DMS 273 treated with DMSO at 0.1 percent for 48 hours (cell line): ENCODE measurements around the gene THSD1.
"Not testable (repeated sequence)": the region's sequence is repeated elsewhere in the genome, so short reads cannot be mapped to it uniquely, and the experiment has no call there.

Experiments used
- DNase-seq: peaks from one replicate; lab custom pipeline; 2025; lab: John Stamatoyannopoulos, UW

THSD1 gene

DNA sequence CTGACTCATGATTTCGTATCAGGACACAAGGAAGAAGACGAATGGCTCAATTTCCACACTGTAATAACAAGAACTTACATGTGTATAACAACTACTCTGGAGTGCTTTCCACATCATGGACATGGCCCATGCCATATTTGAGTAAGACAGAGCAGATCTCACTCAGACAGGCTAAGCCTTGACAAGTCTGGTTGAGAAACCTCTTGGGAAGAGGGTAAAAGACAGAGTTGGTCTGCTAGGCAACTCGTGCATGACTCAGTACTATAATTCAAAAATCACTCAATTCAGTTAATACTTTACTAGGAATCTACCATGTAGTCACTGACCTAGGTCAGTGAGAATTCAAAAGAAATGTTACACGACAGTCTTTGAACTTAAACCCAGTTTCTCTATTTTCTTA lies 5.7 kb upstream of the THSD1 start:
- DNase-seq = no peak

DNA sequence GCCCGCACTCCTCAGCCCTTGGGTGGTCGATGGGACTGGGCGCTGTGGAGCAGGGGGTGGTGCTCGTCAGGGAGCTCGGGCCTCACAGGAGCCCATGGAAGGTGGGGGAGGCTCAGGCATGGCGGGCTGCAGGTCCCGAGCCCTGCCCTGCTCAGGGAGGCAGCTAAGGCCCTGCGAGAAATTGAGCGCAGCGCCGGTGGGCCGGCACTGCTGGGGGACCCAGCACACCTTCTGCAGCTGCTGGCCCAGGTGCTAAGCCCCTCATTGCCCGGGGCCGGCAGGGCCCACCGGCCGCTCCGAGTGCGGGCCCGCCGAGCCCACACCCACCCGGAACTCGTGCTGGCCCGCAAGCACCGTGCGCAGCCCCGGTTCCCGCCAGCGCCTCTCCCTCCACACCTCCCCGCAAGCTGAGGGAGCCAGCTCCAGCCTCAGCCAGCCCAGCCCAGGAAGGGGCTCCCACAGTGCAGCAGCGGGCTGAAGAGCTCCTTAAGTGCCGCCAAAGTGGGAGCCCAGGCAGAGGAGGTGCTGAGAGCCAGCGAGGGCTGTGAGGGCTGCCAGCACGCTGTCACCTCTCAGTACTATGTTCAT lies 2.2 kb upstream of the THSD1 start:
- DNase-seq = not testable (repeated sequence)

GRCh38 chr13:52407436-52407835 lies 1.5 kb upstream of the THSD1 start:
- DNase-seq = not testable (repeated sequence)

GRCh38 chr13:52406629-52407028 lies 657 bp upstream of the THSD1 start:
- DNase-seq = no peak

DNA sequence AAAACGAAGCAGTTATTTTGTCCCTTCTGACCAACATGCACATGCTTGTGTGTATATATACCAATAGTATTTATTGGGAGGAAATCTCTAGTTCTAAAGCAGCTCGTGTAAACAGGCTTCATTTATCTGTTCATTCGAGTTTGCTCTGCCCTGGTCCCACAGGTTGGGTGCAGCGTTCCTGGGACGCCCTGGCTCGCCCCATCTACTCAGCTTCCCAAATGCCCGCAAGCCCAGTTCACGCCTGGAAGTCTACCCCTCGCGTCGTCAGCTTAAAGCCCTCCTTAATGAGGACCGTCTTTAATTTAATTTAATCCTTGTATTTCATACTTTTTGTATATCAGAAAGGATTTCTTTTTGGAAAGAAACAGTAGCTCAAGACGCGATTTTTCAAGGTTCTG lies 604 bp downstream of the THSD1 start:
- DNase-seq = no peak

- no peak for DNase-seq
These were observed 6.3 kb downstream of the THSD1 start for GRCh38 chr13:52399708-52400107.

DNA sequence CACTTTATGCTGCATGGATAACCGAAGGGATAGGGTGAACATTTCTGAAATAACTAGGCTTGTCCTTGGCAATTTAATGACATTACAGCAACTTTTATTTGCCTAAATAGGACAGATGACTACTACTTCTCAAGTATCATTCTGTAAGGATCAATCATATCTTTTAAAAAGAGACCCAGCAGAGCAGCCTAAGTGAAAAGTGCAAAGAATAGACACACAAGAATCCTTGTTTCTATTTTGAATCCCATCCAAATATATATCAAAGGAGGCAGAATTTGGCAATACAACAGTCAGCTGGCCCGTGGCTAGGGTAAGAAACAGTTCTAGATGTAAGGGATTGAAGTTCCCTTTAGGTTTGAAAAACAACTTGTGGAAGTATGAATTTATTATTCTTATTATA lies 6.9 kb downstream of the THSD1 start:
- no peak for DNase-seq

DNA sequence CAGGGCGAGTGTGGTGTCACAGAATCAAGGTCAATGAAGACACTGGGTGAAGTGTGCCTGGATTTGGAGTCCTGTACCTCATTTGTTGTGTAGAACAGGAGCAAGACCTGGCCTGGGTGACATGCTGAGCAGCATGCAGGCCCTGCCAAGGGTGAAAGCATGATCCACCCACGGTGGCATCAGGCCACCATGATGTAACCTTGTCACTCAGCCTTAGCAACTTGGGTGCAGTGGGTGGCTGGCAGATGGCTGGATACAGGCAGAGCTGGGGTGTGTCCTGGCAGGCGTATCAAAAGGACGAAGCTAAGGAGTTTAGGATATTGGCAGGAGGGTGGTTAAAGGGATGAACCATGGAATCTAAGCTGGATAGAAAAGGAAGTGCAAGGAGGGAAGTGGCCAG lies 10.3 kb downstream of the THSD1 start:
- no peak for DNase-seq

DNA sequence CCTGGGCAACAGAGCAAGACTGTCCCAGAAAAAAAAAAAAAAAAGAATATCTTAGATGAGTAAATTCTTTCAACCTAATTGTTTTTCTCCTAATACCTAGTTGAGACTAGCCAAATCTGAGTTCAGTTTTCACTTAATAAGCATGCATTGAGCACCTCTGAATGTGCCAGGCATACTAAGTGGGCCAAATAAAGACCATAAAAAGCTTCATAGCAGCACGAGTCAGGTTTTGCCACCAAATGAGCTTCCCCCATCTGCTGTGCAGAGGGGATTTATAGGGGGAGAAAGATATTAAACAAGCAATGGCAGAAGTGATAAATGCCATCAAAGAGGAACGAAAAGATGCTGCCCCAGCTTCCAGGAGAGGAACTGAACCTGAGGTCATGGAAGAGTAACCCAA lies 11.4 kb downstream of the THSD1 start:
- DNase-seq = no peak

DNA sequence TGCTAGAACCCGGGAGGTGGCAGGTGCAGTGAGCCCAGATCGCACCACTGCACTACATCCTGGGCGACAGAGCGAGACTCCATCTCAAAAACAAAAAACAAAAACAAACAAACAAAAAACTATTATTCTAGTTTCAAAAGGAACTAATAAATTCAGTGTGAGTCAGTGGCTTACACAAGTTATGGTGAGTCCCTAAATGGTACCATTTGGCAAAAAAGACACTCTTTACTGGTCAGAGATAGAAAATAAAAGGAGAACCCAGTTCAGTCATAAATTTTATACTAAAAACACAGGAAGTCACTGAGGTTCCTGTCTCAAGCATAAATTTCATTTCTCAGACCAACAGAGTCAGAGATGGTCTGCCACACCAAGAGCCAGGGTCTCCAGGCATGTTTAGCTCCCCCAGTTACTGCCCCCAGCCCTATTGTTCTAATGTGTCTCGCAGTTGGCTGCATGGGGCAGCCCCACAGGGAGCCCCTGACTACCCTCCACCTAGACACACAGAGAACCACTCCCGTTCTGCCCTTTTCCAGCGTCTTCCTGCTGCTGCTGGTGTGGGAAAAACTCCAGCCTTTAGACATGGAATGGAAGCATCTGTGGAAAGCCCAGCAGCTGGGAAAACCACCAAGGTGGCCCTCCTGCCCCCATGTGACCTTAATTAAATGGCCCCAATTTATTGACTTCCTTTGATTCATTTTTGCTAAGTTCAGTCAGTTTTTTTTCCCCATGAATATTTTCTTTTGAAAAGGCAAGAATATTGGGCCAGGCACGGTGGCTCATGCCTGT lies 12.2 kb downstream of the THSD1 start:
- DNase-seq = no peak

- DNase-seq = no peak
These were observed 18.3 kb downstream of the THSD1 start for GRCh38 chr13:52387721-52388120.

- DNase-seq = no peak
These were observed 20.1 kb downstream of the THSD1 start for GRCh38 chr13:52385870-52386269.

- no peak for DNase-seq
These were observed 22.6 kb downstream of the THSD1 start for GRCh38 chr13:52383366-52383765.

GRCh38 chr13:52378312-52378711 lies 27.7 kb downstream of the THSD1 start:
- DNase-seq = no peak

- DNase-seq = no peak
These were observed 28.1 kb downstream of the THSD1 start for GRCh38 chr13:52377898-52378297.

- DNase-seq = no peak
These were observed 31.0 kb downstream of the THSD1 start for GRCh38 chr13:52374873-52375411.

GRCh38 chr13:52374389-52374788 lies 31.6 kb downstream of the THSD1 start:
- DNase-seq = no peak

DNA sequence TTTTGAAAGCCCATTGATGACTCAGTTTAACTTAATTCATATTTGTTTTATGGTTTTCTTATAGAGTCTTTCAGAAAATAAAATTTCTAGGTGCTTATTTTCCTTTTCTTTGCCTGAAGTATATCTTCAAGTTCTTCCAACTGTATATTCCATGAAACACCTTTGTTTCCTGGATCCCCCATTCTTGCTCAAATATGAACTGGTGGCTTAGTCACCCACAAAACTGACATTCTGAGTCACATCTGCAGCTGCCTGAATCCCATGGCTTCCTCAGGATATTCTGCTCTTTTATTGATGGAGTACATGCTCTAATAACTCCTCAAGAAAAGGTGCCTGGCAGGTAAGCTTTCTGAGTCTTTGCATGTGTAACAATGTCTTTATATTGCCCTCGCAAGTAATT lies 32.7 kb downstream of the THSD1 start:
- DNase-seq = not testable (repeated sequence)

GRCh38 chr13:52371736-52372247 lies 34.2 kb downstream of the THSD1 start:
- DNase-seq = no peak

DNA sequence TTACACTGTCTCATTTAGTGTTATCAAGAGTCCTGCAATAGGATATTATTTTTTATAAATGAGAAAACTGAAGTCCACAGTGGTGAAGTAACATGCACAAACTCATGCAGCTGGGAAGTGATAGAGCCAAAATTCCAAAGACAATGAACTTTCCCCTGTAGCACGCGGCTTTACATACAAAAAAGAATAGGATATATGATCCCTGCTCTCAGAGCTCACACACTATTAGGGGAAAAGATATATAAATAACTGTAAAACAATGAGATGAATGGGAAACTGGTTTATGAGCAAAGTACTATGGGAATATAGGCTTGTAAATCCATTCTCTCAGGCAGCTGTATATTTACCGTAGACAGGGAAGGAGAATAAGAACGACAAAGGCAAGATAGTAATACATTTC lies 39.7 kb downstream of the THSD1 start:
- no peak for DNase-seq

DNA sequence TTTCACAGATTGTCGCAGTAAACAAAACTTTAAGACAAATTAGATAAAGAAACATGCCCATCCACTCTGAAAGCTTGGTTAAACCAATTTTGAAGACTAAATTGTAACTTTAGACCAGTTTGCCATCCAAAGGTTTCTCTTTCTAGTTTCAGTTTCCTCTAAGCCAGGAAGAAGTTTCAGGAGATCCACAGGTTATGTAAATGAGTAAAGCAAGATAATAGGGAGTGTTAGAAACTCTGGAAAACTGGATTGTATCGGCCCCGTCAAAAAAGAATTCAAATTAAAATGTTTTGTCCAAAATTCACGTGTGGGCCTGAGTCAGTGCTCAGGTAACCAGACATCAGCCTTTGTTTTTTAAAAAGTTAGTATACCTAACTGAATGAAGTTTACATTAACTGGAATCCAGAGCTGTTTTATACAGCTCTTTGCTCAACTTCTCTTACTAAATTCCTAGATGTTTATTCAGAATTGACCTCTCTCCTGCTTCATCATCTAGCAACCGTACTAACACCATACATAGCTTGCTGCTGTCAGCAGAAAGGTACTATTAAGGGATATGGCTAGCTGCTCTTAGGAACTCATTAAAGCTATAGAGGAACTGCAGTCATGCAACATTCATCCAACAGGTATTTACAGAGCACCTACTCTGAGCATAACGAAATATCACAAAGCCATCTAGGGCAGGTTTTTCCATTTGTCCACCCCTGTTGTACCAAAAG lies 43.6 kb downstream of the THSD1 start:
- DNase-seq = not testable (repeated sequence)

- DNase-seq = no peak
These were observed 44.7 kb downstream of the THSD1 start for GRCh38 chr13:52361225-52361624.

- peak; percentile 18 for DNase-seq
These were observed 46.4 kb downstream of the THSD1 start for GRCh38 chr13:52359534-52359933.
